Left hindlimb (tissue), 1 donor: ENCODE measurements around the gene NPAS2.

Source experiments
- DNase-seq: peaks from one replicate; pipeline ENCODE4 v3.0.0-alpha.2; 2018

The NPAS2 gene

DNA sequence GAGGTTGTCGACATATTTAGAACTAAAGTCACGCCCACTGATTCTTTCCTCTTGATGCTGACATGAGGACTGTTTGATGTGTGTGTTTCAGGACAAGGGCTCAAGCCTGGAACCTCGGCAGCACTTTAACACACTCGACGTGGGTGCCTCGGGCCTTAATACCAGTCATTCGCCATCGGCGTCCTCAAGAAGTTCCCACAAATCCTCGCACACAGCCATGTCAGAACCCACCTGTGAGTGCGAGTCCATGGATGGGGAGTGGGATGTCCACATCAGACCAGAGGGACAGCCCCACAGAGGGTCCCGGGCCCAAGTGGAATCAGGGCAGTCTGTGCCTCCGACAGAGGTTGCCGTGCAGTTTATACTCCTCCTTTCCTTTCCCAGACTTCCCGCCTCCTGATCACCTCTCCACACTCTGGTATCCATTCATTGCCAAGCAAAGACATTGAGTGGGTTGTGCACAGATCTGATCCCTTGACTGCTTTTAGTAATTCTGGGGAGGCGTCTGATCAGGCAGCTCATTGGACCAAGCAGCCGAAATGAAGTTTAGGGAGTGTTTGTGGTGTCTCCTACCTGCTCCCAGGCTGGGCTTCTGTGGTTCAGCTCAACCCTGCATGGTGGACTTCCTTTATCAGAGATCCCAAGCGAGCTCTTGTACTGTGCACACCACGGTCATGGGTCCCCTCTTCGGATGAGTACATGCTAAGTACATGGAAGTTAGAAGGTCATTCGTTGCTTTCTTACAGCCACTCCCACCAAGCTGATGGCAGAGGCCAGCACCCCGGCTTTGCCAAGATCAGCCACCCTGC lies 155.0 kb downstream of the NPAS2 start:
- DNase-seq, result no peak

DNA sequence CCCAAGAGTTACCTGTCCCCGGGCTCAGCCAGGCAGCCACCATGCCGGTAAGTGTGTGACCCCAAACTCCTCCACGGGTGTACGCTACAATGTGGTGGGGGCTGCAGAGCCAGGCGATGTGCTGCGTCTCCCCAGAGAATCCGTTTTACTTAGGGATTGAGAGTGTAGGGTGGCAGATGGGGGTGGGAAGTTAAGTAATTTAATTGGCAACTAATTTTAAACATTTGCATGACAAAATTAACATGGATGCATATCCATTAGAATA lies 155.5 kb downstream of the NPAS2 start:
- DNase-seq, result no peak

DNA sequence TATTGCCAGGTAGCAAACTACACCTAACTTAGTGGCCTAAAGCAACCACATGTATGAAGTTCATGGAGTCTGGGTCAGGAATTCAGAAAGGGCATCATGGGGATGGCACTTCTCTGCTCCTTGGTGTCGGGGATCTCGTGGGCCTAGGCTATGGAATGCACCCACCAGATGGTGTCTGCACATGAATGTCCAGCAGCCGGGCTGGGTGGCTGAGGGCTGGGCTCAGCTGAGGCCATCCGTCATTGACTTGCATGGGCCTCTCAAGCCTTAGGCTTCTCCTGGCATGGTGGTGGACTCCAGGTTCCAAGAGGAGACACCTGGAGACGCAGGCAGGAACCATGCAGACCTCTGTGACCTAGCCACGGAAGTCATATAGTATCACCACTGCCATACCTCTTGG lies 156.1 kb downstream of the NPAS2 start:
- no peak for DNase-seq

DNA sequence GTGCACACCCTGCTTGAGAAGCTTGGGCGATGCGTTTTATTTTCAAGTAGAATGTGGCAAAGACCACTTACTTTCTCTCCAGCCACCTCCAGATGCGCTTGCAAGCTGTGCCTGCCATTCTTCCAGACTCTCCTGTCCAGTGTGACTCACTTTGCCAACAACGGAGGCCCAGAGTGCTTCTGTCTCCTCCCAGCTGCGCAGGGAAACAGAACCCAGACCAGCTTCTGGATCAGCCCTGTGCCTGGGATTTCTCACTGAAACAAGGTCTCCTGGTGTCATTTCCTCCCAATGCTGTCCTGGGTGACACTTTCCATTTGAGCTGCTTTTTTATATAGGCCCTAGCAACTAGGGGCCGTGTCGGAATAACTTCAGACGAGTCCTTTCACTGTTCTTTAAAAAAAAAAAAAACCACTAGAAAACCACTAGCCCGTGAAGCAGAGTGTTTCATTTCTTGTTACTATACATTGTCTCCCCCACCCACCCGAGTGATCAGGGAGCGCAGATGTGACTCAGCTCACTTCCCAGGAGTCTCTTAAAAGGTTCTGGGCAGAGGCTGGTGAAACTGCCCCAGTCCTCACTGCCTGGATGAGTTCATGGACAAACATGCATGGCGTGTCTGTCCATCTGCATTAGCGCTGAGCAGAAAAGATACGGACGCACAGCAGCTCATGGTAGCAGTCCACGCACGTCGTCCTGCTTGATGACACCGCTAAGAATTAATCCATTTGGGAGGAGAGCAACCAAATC lies 156.9 kb downstream of the NPAS2 start:
- DNase-seq, result no peak

DNA sequence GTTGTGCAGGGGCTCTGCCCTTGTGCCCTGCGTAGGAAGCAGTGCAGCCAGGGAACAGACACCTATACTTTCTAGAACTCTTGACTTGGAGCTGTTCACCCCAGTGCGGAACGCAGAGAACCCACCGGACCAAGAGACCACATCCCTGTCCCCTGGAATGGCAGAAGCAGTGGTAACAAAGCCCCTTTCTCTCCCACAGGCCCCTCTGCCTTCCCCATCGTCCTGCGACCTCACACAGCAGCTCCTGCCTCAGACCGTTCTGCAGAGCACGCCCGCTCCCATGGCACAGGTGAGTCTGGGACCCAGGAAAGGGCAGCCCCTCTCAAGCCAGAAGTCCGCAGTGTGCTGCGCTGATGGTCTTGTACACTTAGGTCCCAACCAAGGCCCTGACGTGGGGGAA lies 157.6 kb downstream of the NPAS2 start:
- no peak for DNase-seq

DNA sequence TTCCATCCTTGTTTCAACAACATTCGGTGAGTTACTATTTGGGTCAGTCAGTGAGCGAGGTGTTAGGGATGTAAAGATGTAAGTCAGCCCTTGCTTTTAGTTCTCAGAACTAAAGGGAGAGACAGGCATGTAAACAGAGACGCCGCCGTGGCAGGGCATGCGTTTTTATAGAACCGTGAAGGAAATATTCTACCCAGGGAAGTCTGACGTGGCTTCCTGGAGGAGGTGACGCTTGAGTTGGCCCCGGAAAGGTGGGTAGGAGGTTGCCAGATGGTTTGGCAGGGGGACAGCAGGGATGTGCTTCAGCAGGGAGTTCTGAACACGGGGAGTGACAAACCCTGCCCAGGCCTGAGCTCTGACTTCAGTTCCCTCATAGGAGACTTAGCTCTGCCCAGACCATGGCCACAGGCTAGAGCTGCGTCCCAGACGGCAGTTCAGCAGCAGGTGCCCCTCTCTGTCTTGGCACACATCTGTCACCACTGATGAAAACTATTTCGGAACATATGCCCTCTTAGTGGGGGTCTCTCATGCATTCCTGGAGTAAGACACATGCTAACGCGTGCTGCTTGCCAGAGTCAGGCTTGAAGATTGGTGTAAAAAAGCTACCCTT lies 158.7 kb downstream of the NPAS2 start:
- DNase-seq, result peak; percentile 79

DNA sequence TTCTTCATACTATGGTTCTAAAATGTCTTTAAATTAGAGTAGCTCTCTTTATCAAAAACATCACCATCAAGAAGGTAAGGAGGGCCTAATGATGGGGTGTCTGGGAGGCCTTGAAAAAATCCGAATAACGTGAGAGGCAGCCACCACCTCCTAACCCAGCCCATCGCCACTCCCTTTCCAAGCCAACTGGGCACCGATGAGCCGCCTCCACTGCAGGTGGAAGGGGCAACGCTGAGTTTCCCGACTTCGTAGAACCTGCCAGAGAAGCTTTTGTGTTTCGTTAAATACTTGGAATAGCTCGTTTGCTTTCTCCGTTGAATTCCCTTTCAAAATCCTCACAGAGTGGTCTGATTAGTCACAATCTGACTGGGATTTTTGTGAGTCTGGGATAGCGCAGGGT lies 160.1 kb downstream of the NPAS2 start:
- no peak for DNase-seq

DNA sequence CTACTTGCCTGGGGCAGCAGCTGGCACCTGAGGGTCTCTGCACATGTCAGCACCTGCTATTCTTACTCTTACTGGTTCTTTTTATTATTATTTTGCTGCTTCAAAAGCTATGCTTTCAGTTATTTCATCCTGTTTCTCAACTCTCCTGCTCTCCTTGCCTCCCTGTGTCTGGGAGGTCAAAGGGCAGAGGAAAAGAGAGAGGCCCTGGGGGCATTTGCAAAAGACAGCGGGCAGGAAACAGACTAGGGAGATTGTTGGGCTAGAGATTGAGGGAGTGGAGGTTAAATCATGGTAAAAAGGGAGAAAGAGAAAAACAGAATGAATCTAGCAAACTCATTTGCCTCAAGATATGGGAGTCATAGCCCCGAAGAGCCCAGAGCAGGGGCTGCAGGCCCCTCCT lies 161.1 kb downstream of the NPAS2 start:
- DNase-seq, result no peak

DNA sequence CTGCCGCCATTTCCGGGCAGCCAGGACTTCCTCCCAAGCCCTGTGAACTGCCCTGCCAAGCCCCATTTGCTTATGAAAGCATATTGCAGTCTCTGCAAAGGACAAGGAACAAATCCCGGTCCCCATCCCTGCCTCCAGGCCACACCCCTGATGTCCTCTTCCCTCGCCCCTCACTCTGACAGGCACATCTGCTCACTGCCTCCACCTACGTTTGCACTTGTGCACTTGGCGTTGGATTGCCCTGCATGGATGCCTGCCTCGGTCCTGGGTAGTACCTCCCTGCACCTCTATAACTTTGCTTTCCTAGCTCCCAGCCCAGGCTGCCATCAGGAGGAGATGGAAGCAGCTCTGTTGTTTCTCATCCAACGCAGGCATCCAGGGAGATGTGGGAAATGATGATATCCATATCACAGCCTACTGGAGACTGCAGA lies 162.5 kb downstream of the NPAS2 start:
- no peak for DNase-seq

DNA sequence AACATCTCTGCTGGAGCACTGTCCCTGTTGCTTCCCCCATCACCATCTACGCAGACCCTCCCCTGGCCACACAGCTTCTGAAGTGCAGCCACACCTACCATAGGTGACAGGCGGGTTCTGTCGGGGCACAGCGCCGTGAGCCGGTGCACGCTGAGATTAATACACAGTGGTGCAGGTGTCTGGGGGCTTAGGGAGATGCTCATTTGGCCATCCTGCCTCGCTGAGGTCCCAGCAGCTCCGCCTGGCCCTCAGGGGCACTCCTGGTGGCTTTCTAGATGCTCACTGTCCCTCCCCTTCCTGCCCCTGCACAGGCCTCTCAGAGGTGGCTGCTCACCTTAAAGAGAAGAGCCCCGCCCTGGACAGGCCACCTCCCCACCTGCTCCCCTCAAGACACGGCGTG lies 163.3 kb downstream of the NPAS2 start:
- DNase-seq, result no peak

DNA sequence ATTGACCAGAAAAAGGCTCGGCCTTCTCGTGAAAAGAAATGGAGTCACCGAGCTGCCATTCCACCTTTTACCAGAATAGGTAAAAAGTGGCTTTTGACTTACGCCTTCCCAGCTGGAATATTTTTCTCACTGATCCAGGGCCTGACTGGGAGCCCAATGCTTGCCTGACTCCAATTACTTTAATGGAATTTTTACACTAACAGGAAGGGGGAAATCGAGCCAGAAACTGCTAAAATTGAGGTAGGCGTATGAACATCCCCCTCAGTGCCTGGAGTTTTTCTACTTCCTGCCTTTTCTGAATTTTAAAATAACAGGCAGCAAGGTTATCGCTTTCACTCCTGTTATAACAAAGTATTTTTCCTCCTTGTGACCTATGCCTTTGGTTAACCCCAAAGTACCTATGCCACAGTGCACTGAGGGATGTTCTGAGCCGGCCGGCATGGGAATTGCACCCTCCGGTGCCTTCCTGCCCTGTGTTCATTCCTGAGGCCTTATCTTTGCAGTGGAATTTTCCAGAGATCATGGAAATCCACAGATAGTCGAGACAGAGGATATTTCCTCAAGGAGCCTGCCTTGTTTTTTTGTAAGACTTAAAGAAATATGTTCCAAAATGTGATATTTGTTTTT lies 163.9 kb downstream of the NPAS2 start:
- no peak for DNase-seq

DNA sequence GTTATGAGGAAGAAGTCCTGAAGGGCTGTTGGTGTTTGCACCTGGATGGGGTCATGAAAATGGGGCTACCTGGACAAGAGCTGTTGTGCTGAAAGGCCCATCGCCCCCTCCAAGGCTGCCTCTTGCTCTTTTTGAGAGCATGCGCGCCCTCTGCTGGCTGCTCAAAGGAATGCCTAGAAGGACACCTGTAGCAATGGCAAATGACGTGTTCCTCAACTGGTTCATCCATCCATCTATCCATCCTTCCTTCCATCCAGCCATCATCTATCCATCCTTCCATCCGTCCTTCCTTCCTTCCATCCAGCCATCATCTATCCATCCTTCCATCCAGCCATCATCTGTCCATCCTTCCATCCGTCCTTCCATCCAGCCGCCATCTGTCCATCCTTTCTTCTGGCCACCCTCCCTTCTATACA lies 165.0 kb downstream of the NPAS2 start:
- DNase-seq, result peak; percentile 77

DNA sequence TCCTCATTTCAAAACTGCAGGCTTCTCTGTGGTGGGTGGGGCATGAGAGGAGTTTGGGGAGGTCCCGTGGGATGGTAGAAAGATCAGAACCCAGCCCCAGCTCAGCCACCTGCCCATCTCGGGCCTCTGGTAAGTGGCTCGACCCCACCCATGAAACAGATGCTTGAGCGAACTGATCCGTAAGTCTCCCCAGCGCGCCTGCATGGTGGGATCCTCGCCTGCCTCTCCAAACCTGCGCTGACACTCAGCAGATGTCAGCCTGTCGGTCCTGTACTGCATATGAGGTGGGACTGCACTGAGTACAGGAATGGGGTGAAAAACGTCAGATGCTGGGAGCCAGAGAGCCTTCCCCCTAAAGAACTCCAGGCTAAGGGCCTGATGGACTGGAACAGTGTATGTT lies 166.2 kb downstream of the NPAS2 start:
- no peak for DNase-seq

DNA sequence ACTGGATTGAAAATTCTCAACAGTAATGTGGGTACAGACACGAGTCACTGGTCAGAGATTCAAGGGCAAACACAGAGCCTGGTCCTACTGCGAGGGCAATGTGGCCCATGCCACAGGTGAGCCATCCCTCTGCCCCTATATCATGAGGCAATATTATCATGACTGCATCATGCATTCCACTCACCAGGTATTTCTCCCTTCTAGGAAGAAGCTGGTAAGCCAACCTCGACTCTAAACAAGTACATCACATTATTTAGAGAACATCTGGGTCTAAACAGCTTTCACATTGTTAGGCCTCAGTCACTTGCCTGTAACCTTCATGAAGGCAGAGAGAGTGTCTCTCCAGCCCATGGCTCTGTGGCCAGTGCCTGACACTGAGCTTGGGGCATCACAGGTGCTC lies 167.6 kb downstream of the NPAS2 start:
- DNase-seq, result no peak

DNA sequence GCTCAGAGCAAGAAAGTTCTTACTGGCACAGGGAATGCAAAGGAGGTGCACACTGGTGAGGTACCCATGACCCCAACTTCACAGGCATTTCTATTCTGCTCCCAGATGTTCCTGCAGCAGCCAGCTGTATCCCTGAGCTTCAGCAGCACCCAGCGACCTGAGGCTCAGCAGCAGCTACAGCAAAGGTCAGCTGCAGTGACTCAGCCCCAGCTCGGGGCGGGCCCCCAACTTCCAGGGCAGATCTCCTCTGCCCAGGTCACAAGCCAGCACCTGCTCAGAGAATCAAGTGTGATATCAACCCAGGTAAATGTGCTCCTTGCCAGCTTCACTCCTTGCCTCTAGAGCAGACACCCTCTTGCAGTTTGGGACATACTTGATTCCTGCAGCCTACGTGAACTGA lies 168.0 kb downstream of the NPAS2 start:
- DNase-seq, result no peak

DNA sequence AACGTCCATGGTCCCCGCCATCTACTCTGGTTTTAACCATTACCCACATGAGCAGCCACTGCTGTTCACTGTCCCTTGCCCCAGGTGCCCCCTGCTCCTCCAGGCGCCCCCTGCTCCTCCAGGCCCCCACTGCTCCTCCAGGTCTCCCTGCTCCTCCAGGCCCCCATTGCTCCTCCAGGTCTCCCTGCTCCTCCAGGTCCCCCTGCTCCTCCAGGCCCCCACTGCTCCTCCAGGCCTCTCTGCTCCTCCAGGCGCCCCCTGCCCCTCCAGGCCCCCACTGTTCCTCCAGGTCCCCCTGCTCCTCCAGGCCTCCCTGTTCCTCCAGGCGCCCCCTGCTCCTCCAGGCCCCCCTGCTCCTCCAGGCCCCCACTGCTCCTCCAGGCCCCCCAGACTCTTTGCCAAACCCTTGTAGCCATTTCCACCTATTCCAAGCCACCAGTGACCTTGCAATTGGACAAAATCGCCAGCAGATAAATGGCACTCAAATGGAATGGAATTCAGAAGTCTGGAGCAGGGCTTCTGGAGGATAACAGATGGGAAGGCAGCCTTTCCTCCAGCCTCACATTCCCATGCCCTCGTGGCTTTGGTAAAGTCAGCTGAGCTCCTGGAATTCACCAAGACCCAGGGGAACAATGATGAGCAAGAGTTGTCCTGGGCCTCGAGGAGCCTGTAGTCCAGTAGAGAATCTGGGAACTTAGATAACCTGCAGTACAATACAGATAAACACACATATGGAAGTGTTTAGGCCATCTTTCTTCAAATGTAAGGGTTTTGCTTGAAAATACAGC lies 168.9 kb downstream of the NPAS2 start:
- no peak for DNase-seq

DNA sequence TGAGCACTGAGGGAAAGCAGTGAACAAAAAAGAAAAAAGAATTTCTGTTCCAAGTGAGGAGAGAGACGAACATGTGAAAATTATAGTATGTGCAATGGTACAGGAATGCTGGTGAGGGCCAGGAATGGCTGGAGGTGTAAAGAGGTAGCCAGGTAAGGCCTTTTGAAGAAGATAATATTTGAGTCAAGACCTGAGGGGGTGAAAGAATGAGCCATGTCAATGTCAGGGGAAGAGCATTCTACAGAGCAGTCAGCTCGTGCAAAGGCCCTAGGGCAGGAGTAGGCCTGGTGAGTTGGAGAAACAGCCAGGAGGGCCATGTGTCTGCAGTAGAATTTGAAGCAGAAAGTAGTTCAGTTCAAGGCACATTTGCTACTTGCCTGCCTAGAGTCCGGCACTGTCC lies 169.7 kb downstream of the NPAS2 start:
- DNase-seq, result no peak

DNA sequence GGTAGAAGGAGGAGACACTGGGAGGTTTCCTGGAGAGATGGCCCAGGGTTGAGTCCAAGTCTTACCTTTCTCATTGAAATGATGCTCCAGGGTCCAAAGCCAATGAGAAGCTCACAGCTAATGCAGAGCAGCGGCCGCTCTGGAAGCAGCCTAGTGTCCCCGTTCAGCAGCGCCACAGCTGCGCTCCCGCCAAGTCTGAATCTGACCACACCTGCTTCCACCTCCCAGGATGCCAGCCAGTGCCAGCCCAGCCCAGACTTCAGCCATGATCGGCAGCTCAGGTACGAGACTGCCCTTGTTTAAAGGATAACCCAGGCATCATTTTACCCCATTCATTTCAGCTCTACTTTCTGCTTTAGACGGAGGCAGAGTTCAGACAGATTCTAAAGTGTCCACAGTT lies 170.2 kb downstream of the NPAS2 start:
- no peak for DNase-seq

DNA sequence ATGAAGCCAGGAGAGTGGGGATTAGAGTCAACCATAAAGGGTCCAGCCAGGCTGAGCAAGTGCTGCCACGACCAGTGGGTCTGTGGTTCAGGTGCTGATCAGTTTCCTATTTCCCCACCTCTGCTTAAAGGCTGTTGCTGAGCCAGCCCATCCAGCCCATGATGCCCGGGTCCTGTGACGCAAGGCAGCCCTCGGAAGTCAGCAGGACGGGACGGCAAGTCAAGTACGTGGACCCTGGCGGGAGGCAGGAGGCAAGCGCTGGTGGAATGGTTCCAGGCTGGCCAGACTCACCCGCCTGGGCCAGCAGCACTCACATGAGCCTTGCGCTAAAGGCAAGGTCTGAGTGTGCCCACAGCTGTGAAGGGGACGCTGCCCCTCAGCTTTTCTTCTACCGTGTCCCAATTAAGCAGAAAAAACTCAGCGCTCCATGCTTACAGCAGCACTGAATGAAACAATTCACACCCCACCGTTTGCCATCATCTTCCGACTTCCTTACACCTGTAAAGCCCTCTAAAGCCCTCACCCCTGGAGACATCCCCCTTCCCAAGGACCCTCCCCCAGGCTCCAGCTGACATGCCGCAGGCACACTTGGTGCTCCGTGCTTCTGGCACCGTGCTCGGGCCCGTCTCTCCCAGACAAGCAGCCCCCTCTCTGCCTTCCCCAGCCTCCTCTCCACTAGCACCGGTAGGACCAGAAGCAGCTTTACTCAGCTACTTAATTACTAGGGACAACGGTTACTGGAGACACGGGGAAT lies 170.9 kb downstream of the NPAS2 start:
- no peak for DNase-seq

DNA sequence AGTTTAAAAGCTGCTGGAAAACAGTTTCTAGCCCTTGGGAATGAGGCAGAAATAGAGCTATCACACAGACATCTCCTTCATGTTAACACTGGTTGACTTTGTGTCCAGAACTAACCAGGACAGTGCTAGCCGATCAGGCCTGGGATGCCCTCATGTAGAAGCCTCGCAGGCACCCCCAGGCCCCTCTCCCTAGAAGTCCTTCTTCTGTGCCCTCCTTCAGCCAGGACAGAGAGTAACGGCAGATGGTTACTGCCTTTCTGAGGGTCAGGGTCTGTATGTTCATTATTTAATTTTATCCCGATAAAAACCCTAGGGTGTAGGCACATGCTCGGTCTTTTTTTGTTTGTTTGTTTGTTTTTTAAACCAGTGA lies 171.4 kb downstream of the NPAS2 start:
- DNase-seq, result no peak

DNA sequence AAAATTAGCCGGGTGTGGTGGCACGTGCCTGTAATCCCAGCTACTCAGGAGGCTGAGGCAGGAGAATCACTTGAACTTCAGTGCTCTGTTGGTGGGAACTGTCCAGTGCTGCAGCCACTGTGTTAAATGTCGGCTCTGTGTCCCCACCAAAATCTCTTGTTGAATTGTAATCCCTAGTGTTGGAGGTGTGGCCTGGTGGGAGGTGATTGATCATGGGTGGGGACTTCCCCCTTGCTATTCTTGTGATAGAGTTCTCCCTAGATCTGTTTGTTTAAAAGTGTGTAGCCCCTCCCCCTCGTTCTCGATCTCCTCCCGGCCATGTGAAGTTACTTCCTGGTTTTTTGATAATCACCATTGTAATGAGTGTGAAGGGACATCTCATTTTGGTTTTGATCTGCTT lies 172.3 kb downstream of the NPAS2 start:
- no peak for DNase-seq

DNA sequence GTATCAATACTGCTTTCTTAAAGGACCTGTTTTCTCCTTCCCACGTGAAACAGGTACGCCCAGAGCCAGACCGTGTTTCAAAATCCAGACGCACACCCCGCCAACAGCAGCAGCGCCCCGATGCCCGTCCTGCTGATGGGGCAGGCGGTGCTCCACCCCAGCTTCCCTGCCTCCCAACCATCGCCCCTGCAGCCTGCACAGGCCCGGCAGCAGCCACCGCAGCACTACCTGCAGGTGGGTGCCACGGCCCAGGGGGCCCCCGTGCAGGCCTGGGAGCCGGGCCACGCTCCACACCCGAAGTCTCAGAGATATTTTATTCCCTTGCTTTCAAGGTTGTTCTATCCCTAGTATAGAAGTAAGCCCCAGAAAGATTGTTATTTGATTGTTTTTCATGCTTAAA lies 173.4 kb downstream of the NPAS2 start:
- no peak for DNase-seq
